Mesothelial cell of epicardium (in vitro differentiated cells): ENCODE measurements around the gene BAG5. TPM values are rescaled to one million over a fixed set of nuclear protein-coding genes. Genes with fewer than 3 reads are reported as not detected.

Source experiments
- DNase-seq, 2 experiments: peaks; one replicate each; pipeline ENCODE4 v3.0.0; 2021; ENCODE audit warnings: low spot score in 2 of 2; ENCODE audit not compliant: unreplicated experiment in 2 of 2
- H3K27ac Mint-ChIP-seq: 2 replicates; pipeline ENCODE4 v1.8.0; 2021; ENCODE audit warnings: mixed read lengths
- H3K27me3 Mint-ChIP-seq: 2 replicates; pipeline ENCODE4 v1.8.0; 2021; ENCODE audit warnings: low read depth, mixed read lengths
- H3K36me3 Mint-ChIP-seq: 2 replicates; pipeline ENCODE4 v1.8.0; 2021; ENCODE audit warnings: mixed read lengths
- H3K4me1 Mint-ChIP-seq: 2 replicates; pipeline ENCODE4 v1.8.0; 2021; ENCODE audit warnings: mixed read lengths
- H3K4me3 Mint-ChIP-seq: 2 replicates; pipeline ENCODE4 v1.8.0; 2021; ENCODE audit warnings: mild to moderate bottlenecking, moderate library complexity, mixed read lengths
- H3K9me3 Mint-ChIP-seq: 2 replicates; pipeline ENCODE4 v1.8.0; 2021; ENCODE audit warnings: mixed read lengths
- total RNA-seq: library from RNA; stranded (reverse); gene quantifications from 3 replicates; pipeline ENCODE4 v1.2.1, GENCODE V29; 2021
- TF ChIP-seq, protein P1 (sequence below): fragments of 200-600 bp; sonication (generic); IDR thresholded peaks from one replicate; pipeline ENCODE4 v1.5.0; 2021; ENCODE audit warnings: antibody characterized with exemption; ENCODE audit not compliant: unreplicated experiment

Gene BAG5
- total RNA-seq, 1 donor from 2014 or later, result 22.2 TPM

DNA sequence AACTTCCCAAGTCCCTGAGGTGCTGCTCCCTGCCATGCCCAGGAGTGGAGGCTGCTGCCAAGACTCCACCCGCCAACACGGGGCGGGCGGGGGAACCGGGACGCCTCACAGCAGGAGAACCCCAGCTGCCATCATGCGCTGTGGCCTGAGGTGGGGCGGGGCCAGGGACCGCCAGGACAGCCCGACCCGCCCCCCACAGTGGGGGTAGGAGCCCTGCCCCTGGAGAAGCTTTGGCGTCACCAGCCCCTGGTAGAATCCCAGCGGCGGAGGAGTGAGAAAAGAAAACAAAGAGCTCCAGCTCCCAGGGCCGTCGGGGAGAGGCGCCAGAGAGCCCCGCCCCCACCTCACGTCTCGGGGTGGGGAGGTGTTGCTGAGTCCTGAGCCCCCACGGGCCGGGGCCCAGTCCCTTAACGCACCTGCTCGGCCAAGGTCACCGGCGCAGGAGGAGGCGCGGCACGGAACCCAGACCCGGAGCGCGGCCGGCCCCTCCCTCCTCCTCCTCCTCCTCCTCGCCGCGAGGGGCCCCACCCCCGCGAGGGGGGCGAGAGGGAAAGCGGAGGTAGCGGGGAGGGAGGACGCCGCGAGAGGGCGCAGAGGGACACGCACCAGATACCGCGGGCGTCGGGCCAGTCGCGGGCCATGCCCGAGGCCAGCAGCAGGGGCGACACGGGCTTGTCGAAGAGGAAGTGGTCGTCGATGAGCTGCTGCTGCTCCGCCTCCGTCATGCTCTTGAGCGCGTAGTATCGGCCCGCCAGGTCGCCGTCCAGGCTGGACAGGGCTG lies 41.6 kb downstream of the BAG5 start:
- peak; percentile 62 to 78 for DNase-seq
- peak overlapping the region; percentile 62 for H3K4me3 Mint-ChIP-seq
- peaks cover 35% of the 10 kb centered on the region for H3K4me1 Mint-ChIP-seq
- no peaks in the 10 kb centered on the region for H3K36me3 Mint-ChIP-seq
- H3K27me3 Mint-ChIP-seq, result peaks cover 41% of the 10 kb centered on the region
- no peaks in the 10 kb centered on the region for H3K9me3 Mint-ChIP-seq
- no peak overlapping the region for H3K27ac Mint-ChIP-seq
- TF ChIP-seq, protein P1, sequence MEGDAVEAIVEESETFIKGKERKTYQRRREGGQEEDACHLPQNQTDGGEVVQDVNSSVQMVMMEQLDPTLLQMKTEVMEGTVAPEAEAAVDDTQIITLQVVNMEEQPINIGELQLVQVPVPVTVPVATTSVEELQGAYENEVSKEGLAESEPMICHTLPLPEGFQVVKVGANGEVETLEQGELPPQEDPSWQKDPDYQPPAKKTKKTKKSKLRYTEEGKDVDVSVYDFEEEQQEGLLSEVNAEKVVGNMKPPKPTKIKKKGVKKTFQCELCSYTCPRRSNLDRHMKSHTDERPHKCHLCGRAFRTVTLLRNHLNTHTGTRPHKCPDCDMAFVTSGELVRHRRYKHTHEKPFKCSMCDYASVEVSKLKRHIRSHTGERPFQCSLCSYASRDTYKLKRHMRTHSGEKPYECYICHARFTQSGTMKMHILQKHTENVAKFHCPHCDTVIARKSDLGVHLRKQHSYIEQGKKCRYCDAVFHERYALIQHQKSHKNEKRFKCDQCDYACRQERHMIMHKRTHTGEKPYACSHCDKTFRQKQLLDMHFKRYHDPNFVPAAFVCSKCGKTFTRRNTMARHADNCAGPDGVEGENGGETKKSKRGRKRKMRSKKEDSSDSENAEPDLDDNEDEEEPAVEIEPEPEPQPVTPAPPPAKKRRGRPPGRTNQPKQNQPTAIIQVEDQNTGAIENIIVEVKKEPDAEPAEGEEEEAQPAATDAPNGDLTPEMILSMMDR, result peak; percentile 42

DNA sequence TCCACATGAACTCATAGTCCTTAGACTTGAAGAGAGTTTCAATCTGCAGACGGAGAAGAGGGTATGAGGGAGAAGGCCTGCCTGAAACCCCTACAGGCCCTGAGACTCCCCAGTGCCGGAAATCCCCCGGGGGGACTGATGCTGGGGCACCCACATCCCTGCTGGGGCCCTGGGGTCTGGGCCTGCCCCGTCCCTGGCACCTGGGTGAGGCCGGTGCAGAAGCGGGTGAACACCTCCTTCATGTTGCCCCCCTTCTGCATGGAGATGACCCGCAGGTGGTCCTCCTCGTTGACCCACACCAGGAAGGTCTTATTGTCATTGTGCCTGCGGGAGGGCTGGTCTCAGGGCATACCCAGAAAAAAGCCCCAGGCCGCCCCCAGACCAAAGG lies 42.2 kb downstream of the BAG5 start:
- Mint-ChIP-seq H3K36me3 (no peaks in the 10 kb centered on the region), H3K4me1 (peaks cover 29% of the 10 kb centered on the region), H3K9me3 (no peaks in the 10 kb centered on the region), H3K27me3 (peaks cover 36% of the 10 kb centered on the region), H3K4me3 (peak overlapping the region; percentile 62), H3K27ac (no peak overlapping the region)
- TF ChIP-seq, protein P1, result no peak
- DNase-seq, result no peak

DNA sequence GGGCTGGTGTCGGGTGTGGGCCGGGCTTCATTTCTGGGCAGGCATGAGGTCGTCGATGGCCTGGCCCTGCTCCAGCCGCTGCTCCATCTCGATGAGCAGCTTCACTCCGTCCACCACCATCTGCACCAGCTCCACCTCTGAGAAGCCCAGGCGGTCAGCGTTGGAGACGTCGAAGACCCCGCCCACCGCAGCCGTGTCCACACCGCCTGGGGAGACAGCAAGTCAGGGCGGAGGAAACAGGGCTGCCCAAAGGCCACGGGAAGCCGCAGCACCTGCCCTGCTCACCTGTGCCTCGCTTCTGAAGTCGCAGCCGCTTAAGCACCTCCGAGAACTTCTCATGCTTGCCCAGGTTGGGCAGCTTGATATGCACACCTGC lies 42.6 kb downstream of the BAG5 start:
- peaks cover 25% of the 10 kb centered on the region for H3K4me1 Mint-ChIP-seq
- no peak for DNase-seq
- H3K27me3 Mint-ChIP-seq, result peaks cover 31% of the 10 kb centered on the region
- TF ChIP-seq, protein P1, result no peak
- no peaks in the 10 kb centered on the region for H3K9me3 Mint-ChIP-seq
- H3K27ac Mint-ChIP-seq, result no peak overlapping the region
- H3K4me3 Mint-ChIP-seq, result peak overlapping the region; percentile 52
- no peaks in the 10 kb centered on the region for H3K36me3 Mint-ChIP-seq

DNA sequence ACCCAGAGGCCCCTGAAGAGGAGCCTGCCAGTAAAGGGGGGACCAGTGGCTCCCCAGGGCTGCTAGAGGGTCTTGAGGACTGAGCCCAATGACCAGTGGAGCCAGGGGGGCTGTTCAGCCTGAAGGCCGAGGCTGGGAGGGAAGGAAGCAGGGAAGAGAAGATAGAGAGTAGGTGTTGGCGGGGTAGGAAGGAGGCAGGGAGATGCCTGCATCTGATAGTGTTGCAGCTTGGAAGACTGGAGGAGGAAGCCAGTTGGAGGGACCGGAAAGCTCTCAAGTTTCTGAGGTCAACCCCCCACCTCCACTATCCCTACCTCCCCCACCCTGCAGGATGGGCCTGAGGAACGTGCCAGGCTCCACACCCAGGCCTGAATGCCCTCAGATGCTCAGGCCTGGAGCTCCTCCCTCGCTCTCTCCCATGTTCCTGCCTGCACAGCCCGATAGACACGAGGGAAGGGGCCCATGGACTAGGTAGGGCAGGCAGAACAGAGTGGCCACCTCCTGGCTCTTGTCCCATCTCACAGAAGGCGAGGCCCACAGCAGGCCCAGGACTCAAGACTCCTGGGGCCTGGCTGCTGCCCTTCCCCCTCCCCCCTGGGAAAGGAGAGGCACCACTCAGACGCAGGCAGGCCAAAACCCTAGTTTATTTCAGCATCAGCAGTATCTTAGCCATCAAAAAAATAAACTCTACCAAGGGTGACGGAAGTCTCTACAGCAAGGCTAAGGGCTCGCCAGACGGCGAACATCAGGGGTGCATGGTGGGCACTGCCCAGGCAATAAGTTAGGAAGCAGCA lies 43.2 kb downstream of the BAG5 start:
- Mint-ChIP-seq H3K27ac (no peak overlapping the region), H3K4me1 (peaks cover 23% of the 10 kb centered on the region), H3K27me3 (peaks cover 25% of the 10 kb centered on the region), H3K4me3 (peak overlapping the region; percentile 52), H3K9me3 (no peaks in the 10 kb centered on the region), H3K36me3 (no peaks in the 10 kb centered on the region)
- no peak for DNase-seq
- TF ChIP-seq, protein P1, result no peak

DNA sequence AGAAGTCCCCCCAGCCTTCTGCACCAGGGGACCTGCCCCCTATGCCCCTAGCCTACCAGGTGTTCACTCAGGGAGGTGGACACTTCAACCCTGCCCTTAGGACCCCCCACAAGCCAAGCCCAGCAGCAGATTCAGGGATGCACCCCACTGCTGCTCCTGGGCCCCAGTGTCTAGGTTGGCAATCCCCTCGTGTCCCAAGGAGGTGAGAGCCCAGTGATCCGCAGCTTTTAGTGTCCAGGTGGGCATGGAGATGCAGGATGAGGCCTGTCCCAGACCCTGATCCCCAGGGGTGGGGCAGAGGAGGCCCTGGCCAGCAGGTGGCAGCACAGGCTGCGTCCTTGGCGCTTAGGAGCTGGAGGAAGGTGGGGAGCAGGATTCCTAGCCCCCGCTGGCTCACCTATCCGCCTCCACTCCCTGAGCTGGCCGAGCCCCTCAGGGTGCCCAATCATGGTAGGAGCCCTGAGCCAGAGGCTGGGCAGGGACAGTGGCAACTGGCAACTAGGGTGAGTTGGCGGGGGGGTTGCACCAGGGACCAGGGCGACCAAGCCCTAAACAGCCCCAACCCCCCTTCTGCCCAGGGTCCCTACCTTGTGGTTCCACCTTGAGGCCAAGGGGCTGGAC lies 43.9 kb downstream of the BAG5 start:
- TF ChIP-seq, protein P1, result peak; percentile 72
- H3K36me3 Mint-ChIP-seq, result no peaks in the 10 kb centered on the region
- no peaks in the 10 kb centered on the region for H3K9me3 Mint-ChIP-seq
- peaks cover 18% of the 10 kb centered on the region for H3K27me3 Mint-ChIP-seq
- DNase-seq, result peak in 1 of 2 experiments; percentile 71
- peaks cover 19% of the 10 kb centered on the region for H3K4me1 Mint-ChIP-seq
- H3K27ac Mint-ChIP-seq, result no peak overlapping the region
- no peak overlapping the region for H3K4me3 Mint-ChIP-seq
